GM12878 (cell line): ENCODE data around the gene SNRNP35. TPM values are rescaled to one million over a fixed set of nuclear protein-coding genes. Genes with fewer than 3 reads are reported as not detected.

Experiments used
- BACH1 ChIP-seq: fragments of 450-650 bp; IDR thresholded peaks from 2 replicates; pipeline ENCODE4 v1.6.1; 2017; ENCODE audit warnings: mild to moderate bottlenecking, borderline replicate concordance
- CEBPB ChIP-seq, 2 experiments: fragments of 150-350 bp in 1 of 2; IDR thresholded peaks; 2 replicates each; pipeline ENCODE4 v1.6.1; 2012 to 2014; ENCODE audit warnings: low read depth in 2 of 2, low read length in 2 of 2, borderline replicate concordance in 1 of 2, inconsistent platforms in 1 of 2
- CHD1 ChIP-seq: IDR thresholded peaks from 2 replicates; pipeline ENCODE4 v1.6.1; 2012; ENCODE audit warnings: low read depth, low read length, improper control_type of control experiment
- EP300 ChIP-seq, 2 experiments: fragments of 150-350 bp in 1 of 2; IDR thresholded peaks; 2 replicates each; pipeline ENCODE4 v1.6.1; 2011 to 2012; ENCODE audit warnings: low read depth in 2 of 2, low read length in 2 of 2, borderline replicate concordance in 1 of 2, improper control_type of control experiment in 1 of 2, inconsistent platforms in 1 of 2; ENCODE audit not compliant: control insufficient read depth in 1 of 2
- ETV6 ChIP-seq, 2 experiments: fragments of 450-650 bp in 1 of 2; IDR thresholded peaks in 1 of 2; conservative IDR thresholded peaks in 1 of 2; 2 replicates each; pipeline ENCODE4 v1.6.1; 2014; ENCODE audit warnings: antibody characterized with exemption in 1 of 2, borderline replicate concordance in 1 of 2, low read depth in 1 of 2, mild to moderate bottlenecking in 1 of 2, moderate library complexity in 1 of 2
- FOXM1 ChIP-seq: IDR thresholded peaks from 2 replicates; pipeline ENCODE4 v1.6.1; 2012; ENCODE audit warnings: low read depth, mild to moderate bottlenecking, inconsistent platforms, low read length, moderate library complexity
- HDGF ChIP-seq: fragments of 450-650 bp; IDR thresholded peaks from 2 replicates; pipeline ENCODE4 v1.6.1; 2016; ENCODE audit warnings: antibody characterized with exemption
- IRF5 ChIP-seq: fragments of 450-650 bp; IDR thresholded peaks from 2 replicates; pipeline ENCODE4 v1.6.1; 2017; ENCODE audit warnings: borderline replicate concordance
- NFYA ChIP-seq: IDR thresholded peaks from 2 replicates; pipeline ENCODE4 v1.6.1; 2011; ENCODE audit warnings: low read depth, mild to moderate bottlenecking, low read length, improper control_type of control experiment, borderline replicate concordance
- POLR2AphosphoS5 ChIP-seq: IDR thresholded peaks from 2 replicates; pipeline ENCODE4 v1.6.1; 2011; ENCODE audit warnings: mild to moderate bottlenecking, low read length, inconsistent platforms
- RAD21 ChIP-seq: IDR thresholded peaks from 2 replicates; pipeline ENCODE4 v1.6.1; 2011; ENCODE audit warnings: mild to moderate bottlenecking, low read depth, low read length, moderate library complexity; ENCODE audit not compliant: insufficient read depth
- RBBP5 ChIP-seq: fragments of 200-600 bp; sonication (generic); conservative IDR thresholded peaks from 2 replicates; pipeline ENCODE4 v1.6.1; 2016
- SMC3 ChIP-seq: IDR thresholded peaks from 2 replicates; pipeline ENCODE4 v1.6.1; 2011; ENCODE audit warnings: low read length, improper control_type of control experiment, borderline replicate concordance
- SPI1 ChIP-seq: IDR thresholded peaks from 2 replicates; pipeline ENCODE4 v1.6.1; 2011; ENCODE audit warnings: low read depth, mild to moderate bottlenecking, low read length, moderate library complexity, borderline replicate concordance; ENCODE audit not compliant: insufficient read depth
- SUPT20H ChIP-seq: IDR thresholded peaks from 2 replicates; pipeline ENCODE4 v1.6.1; 2011; ENCODE audit warnings: low read depth, mild to moderate bottlenecking, low read length, moderate library complexity, borderline replicate concordance; ENCODE audit not compliant: control insufficient read depth
- TARDBP ChIP-seq: IDR thresholded peaks from 2 replicates; pipeline ENCODE4 v1.6.1; 2016; ENCODE audit warnings: borderline replicate concordance
- TCF3 ChIP-seq: IDR thresholded peaks from 2 replicates; pipeline ENCODE4 v1.6.1; 2012; ENCODE audit warnings: low read depth, mild to moderate bottlenecking, low read length, borderline replicate concordance; ENCODE audit not compliant: insufficient read depth
- ZNF274 ChIP-seq: IDR thresholded peaks from one replicate; pipeline ENCODE4 v1.8.0; 2011; ENCODE audit not compliant: insufficient read length, insufficient read depth
- polyA plus RNA-seq, 11 experiments: library from polyadenylated mRNA; depleted of rRNA in 4 of 11; unstranded in 6 of 11; stranded (reverse) in 5 of 11; fragments of >200 nt; fragmentation: Nextera tagmentation in 4 of 11; fragmentation: Illumina TruSeq in 1 of 11; extraction: Ambion mirVana in 4 of 11; extraction: Trizol in 1 of 11; gene quantifications; 1 replicate in 1 of 11; 2 replicates in 10 of 11; pipeline versions ENCODE4 v1.2.1 to v1.2.3, GENCODE V29; 2011 to 2016; ENCODE audit warnings: inconsistent platforms in 2 of 11, missing spikeins in 2 of 11, low read depth in 1 of 11
- total RNA-seq, 4 experiments: library from RNA; depleted of rRNA in 3 of 4; stranded (reverse); fragments of >200 nt in 3 of 4; fragmentation: Illumina TruSeq in 1 of 4; extraction: Trizol in 1 of 4; gene quantifications; 2 replicates each; pipeline versions ENCODE4 v1.2.1 to v1.2.3, GENCODE V29; 2013 to 2021
- TF ChIP-seq, protein P1 (sequence below): fragments of 450-650 bp; formaldehyde crosslinking; IDR thresholded peaks from 2 replicates; pipeline ENCODE4 v1.5.0; 2022; ENCODE audit warnings: mild to moderate bottlenecking, missing genetic modification characterization
- TF ChIP-seq, protein P2 (sequence below): fragments of 450-650 bp; IDR thresholded peaks from 2 replicates; pipeline ENCODE4 v1.6.1; 2018; ENCODE audit warnings: mild to moderate bottlenecking, low read depth, moderate library complexity; ENCODE audit not compliant: partially characterized antibody

The SNRNP35 gene
- total and polyA plus RNA-seq, 10 of the 15 experiments (the other 5 are each of a cell fraction or from before 2014, with no cell fraction given): 21.6 to 49.6 (median 29.0) TPM

DNA sequence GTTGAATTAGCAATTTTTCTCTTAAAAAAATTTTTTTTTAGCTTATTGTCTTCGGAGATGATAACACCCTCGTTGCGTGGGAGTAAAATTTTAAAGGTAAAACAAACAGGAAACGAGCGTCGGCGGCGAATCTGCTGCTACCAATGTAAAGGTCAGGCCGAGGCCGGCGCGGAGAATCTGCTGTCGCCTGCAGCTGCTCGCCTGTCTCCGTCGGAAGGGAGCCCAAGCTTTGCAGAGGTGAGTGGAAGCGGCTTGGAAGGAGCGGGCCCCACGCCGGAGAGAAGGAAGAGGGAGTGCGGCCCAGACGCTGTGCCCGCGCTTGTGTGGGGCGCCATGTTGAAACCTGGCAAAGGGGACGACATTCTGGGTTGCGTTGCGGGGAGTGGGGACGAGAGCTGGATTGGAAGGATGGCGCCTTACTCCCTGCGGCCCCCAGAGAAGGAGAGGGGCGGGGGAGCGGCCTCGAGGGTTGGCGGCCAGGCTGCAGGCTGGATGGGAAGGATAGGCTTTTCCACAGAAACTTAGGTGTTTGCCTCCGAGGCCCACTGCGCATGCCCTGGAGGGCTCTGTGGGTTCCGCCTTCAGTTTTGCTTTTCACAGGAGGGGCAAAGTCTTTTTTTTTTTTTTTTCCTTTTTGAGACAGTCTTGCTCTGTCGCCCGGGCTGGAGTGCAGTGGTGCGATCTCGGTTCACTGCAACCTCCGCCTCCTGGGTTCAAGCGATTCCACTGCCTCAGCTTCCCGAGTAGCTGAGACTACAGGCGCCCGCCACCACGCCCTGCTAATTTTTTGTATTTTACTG, at the start of gene SNRNP35 (continued):
- TF ChIP-seq FOXM1 (peak; percentile 17; the same call in 1 of the 2 replicates), ETV6 (conservative IDR thresholded peaks at IDR 0.05 in 1 of 2, IDR thresholded peaks at IDR 0.05 in 1 of 2; ENCODE audit: borderline replicate concordance in 1 of 2, low read depth in 1 of 2) (0 out of 4 replicates have a peak, but pooled peaks of 1 of the 2 experiments have one; percentile 18), EP300 (IDR thresholded peaks at IDR 0.05; ENCODE audit: borderline replicate concordance in 1 of 2, control insufficient read depth in 1 of 2, low read depth in 2 of 2, low read length in 2 of 2) (peak in 1 of 2 experiments; percentile 98; a peak in 2 of 4 replicates), SMC3 (no peak), SPI1 (no peak), SUPT20H (no peak), BACH1 (0 out of 2 replicates have a peak, but pooled peaks have one; percentile 30), RAD21 (no peak), HDGF (0 out of 2 replicates have a peak, but pooled peaks have one; percentile 53), IRF5 (no peak), TARDBP (peak; percentile 25; the same call in 1 of the 2 replicates), ZNF274 (no peak), CHD1 (no peak), CEBPB (IDR thresholded peaks at IDR 0.05; ENCODE audit: borderline replicate concordance in 1 of 2, low read depth in 2 of 2, low read length in 2 of 2) (no peak), TCF3 (peak; percentile 64; the same call in 1 of the 2 replicates), NFYA (no peak), RBBP5 (peak; percentile 76; the same call in 1 of the 2 replicates), POLR2AphosphoS5 (peak; percentile 81)
- TF ChIP-seq, protein P1, sequence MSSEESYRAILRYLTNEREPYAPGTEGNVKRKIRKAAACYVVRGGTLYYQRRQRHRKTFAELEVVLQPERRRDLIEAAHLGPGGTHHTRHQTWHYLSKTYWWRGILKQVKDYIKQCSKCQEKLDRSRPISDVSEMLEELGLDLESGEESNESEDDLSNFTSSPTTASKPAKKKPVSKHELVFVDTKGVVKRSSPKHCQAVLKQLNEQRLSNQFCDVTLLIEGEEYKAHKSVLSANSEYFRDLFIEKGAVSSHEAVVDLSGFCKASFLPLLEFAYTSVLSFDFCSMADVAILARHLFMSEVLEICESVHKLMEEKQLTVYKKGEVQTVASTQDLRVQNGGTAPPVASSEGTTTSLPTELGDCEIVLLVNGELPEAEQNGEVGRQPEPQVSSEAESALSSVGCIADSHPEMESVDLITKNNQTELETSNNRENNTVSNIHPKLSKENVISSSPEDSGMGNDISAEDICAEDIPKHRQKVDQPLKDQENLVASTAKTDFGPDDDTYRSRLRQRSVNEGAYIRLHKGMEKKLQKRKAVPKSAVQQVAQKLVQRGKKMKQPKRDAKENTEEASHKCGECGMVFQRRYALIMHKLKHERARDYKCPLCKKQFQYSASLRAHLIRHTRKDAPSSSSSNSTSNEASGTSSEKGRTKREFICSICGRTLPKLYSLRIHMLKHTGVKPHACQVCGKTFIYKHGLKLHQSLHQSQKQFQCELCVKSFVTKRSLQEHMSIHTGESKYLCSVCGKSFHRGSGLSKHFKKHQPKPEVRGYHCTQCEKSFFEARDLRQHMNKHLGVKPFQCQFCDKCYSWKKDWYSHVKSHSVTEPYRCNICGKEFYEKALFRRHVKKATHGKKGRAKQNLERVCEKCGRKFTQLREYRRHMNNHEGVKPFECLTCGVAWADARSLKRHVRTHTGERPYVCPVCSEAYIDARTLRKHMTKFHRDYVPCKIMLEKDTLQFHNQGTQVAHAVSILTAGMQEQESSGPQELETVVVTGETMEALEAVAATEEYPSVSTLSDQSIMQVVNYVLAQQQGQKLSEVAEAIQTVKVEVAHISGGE: no peak
- TF ChIP-seq, protein P2, sequence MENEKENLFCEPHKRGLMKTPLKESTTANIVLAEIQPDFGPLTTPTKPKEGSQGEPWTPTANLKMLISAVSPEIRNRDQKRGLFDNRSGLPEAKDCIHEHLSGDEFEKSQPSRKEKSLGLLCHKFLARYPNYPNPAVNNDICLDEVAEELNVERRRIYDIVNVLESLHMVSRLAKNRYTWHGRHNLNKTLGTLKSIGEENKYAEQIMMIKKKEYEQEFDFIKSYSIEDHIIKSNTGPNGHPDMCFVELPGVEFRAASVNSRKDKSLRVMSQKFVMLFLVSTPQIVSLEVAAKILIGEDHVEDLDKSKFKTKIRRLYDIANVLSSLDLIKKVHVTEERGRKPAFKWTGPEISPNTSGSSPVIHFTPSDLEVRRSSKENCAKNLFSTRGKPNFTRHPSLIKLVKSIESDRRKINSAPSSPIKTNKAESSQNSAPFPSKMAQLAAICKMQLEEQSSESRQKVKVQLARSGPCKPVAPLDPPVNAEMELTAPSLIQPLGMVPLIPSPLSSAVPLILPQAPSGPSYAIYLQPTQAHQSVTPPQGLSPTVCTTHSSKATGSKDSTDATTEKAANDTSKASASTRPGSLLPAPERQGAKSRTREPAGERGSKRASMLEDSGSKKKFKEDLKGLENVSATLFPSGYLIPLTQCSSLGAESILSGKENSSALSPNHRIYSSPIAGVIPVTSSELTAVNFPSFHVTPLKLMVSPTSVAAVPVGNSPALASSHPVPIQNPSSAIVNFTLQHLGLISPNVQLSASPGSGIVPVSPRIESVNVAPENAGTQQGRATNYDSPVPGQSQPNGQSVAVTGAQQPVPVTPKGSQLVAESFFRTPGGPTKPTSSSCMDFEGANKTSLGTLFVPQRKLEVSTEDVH: peak; percentile 69
